ENCODE measurements around the gene SAMD1. TPM values are rescaled to one million over a fixed set of nuclear protein-coding genes. Genes with fewer than 3 reads are reported as not detected.

SAMD1 gene
- total and polyA plus RNA-seq, 9 of the 15 experiments (the other 6 are each of a cell fraction or from before 2014, with no cell fraction given) = 2.9 to 96.0 (median 43.5) TPM

DNA sequence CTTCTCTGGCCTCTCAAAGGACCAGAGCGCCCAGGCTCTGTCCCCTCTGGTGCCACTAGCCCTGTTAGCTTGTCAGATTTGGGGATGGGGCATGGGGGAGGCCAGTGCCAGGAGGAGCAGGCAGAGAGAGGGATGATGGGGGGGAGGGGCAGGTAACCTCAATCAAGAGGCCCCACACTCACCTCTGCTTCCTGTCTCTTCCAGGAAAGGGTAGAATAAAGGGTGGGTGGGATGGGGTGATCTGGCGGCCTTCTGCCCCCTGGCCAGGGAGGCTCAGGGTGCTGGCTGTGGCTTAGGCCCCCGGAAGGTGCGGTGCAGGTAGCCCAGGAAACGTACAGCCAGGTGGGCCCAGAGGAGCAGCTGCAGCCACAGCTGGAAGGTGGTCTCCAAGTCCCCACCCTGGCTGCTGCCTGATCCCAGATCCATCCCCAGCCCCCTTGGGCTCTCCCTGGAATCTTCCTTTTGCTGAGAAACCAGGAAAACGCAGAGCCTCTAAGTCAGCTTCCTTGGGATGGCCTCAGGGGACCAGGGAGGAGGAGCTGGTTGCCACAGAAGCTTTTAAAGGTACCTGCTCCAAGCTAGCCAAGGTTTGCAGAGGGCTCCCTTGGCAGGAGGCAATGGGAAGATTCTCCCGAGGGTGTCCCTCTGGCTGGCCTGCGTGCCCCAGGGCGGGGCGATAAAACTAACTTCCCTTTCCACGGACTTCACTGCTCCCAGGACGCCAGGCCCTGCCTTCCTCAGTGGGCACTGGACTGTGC lies 21.7 kb upstream of the SAMD1 start:
- no peak for TF ChIP-seq ZNF77 (CRISPR knock-in tag; IDR thresholded peaks at IDR 0.05)
- TF ChIP-seq, protein P1, sequence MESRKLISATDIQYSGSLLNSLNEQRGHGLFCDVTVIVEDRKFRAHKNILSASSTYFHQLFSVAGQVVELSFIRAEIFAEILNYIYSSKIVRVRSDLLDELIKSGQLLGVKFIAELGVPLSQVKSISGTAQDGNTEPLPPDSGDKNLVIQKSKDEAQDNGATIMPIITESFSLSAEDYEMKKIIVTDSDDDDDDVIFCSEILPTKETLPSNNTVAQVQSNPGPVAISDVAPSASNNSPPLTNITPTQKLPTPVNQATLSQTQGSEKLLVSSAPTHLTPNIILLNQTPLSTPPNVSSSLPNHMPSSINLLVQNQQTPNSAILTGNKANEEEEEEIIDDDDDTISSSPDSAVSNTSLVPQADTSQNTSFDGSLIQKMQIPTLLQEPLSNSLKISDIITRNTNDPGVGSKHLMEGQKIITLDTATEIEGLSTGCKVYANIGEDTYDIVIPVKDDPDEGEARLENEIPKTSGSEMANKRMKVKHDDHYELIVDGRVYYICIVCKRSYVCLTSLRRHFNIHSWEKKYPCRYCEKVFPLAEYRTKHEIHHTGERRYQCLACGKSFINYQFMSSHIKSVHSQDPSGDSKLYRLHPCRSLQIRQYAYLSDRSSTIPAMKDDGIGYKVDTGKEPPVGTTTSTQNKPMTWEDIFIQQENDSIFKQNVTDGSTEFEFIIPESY (CRISPR knock-in tag; IDR thresholded peaks at IDR 0.05) = no peak
- no peak for TF ChIP-seq ZNF143 (CRISPR knock-in tag; IDR thresholded peaks at IDR 0.05)
- no peak for TF ChIP-seq ZNF398 (CRISPR knock-in tag; IDR thresholded peaks at IDR 0.05)
- no peak for TF ChIP-seq HNRNPH1 (optimal IDR thresholded peaks at IDR 0.05; ENCODE audit: low read depth, low read length)
- no peak for TF ChIP-seq HDAC3 (IDR thresholded peaks at IDR 0.05; ENCODE audit: borderline replicate concordance, partially characterized antibody)
- no peak for TF ChIP-seq ZNF639 (CRISPR knock-in tag; conservative IDR thresholded peaks at IDR 0.05 in 1 of 2, IDR thresholded peaks at IDR 0.05 in 1 of 2)
- no peak for TF ChIP-seq ETV6 (IDR thresholded peaks at IDR 0.05; ENCODE audit: borderline replicate concordance in 1 of 2, low read depth in 2 of 2, low read length in 1 of 2)
- TF ChIP-seq ETV6 (CRISPR knock-in tag; IDR thresholded peaks at IDR 0.05; ENCODE audit: borderline replicate concordance) = no peak
- TF ChIP-seq TEAD1 (CRISPR knock-in tag; IDR thresholded peaks at IDR 0.05) = no peak
- ChIA-PET CTCF (ENCODE audit: low intra/inter-chr PET ratio) (no interaction called here), POLR2A (interaction anchor here (0.5 to 2.0 kb wide), 3 partner anchors 9 to 406 kb away, joined by 3 to 5 read pairs (median 3); partner anchors contain the start of genes ASF1B and DNAJB1)
- Histone ChIP-seq H3K9ac (ENCODE audit: insufficient read depth in 1 of 2, low read depth in 2 of 2, low read length in 2 of 2) (peak overlapping the region in 1 of 2 experiments; percentile 56; a peak in 2 of 4 replicates), H3K9me3 (replicated peaks; ENCODE audit: control insufficient read depth, insufficient read depth, low read depth, low read length) (no peaks in the 10 kb centered on the region), H2AFZ (ENCODE audit: low read depth, low read length) (no peak overlapping the region), H3K9me1 (ENCODE audit: control insufficient read depth, insufficient read depth, low read length) (peaks cover 4% of the 10 kb centered on the region), H3K4me1 (replicated peaks in 1 of 2; ENCODE audit: control insufficient read depth in 2 of 2, insufficient read depth in 2 of 2, low read length in 2 of 2) (peaks cover 32 to 49% of the 10 kb centered on the region in 2 experiments; a peak in 4 of 5 replicates), H3K36me3 (ENCODE audit: control insufficient read depth, insufficient read depth, low read length) (no peaks in the 10 kb centered on the region; the same call in 2 of the 3 replicates), H3K79me2 (ENCODE audit: control insufficient read depth, insufficient read depth, low read length) (peaks cover 23% of the 10 kb centered on the region), H3K27me3 (ENCODE audit: control insufficient read depth in 2 of 2, insufficient read depth in 2 of 2, low read length in 2 of 2) (no peaks in the 10 kb centered on the region), H3K4me3 (no peak overlapping the region), H4K20me1 (replicated peaks; ENCODE audit: control insufficient read depth, insufficient read depth, low read length) (no peaks in the 10 kb centered on the region), H3K27ac (ENCODE audit: extremely low read depth, low read depth, low read length) (no peak overlapping the region), H3K4me2 (ENCODE audit: insufficient read depth, low read length) (no peak overlapping the region)
- 74% methylated on average over 10 of the region's 12 CpGs for WGBS (ENCODE audit: insufficient coverage, low coverage, missing lambda C conversion rate)
- intact Hi-C loops (cut with micrococcal nuclease) (no loop called here), in situ Hi-C loops (cut with MboI) (no loop called here)
- no peak for FAIRE-seq
- ATAC-seq = no peak
- BruUV-seq (replicated peaks) = no TSS peak
- DNase-seq (ENCODE audit: extremely low read depth in 1 of 4, low spot score in 3 of 4) = no peak
